DMS114 treated with DMSO at 0.1 percent for 48 hours (cell line): ENCODE measurements around the gene ADGRE3.

Source experiments
- DNase-seq: peaks from one replicate; lab custom pipeline; 2025; ENCODE audit not compliant: unreplicated experiment; lab: John Stamatoyannopoulos, UW

Gene ADGRE3

GRCh38 chr19:14674764-14675163, at the start of gene ADGRE3:
ADGRE3 (minus strand) TSS chr19:14674844; CDS start chr19:14674770, 74 bp downstream.
- no peak for DNase-seq

- DNase-seq, result no peak
Observed at GRCh38 chr19:14722127-14722526, 47.5 kb upstream of the ADGRE3 start.

GRCh38 chr19:14719162-14719561, 44.5 kb upstream of the ADGRE3 start:
- no peak for DNase-seq

- DNase-seq, result no peak
Observed at GRCh38 chr19:14718522-14719116, 44.0 kb upstream of the ADGRE3 start.

GRCh38 chr19:14715841-14716240, 41.2 kb upstream of the ADGRE3 start:
- no peak for DNase-seq

- no peak for DNase-seq
Observed at GRCh38 chr19:14704450-14704849, 29.8 kb upstream of the ADGRE3 start.

GRCh38 chr19:14703833-14704232, 29.2 kb upstream of the ADGRE3 start:
- DNase-seq, result no peak

GRCh38 chr19:14700711-14701375, 26.2 kb upstream of the ADGRE3 start:
- DNase-seq, result no peak

GRCh38 chr19:14699641-14700040, 25.0 kb upstream of the ADGRE3 start:
- no peak for DNase-seq

- DNase-seq, result no peak
Observed at GRCh38 chr19:14695471-14695870, 20.8 kb upstream of the ADGRE3 start.

- DNase-seq, result no peak
Observed at GRCh38 chr19:14694641-14695266, 20.1 kb upstream of the ADGRE3 start.

- peak; percentile 73 for DNase-seq
Observed at GRCh38 chr19:14689598-14690503, 15.2 kb upstream of the ADGRE3 start, which contains the start of gene ZNF333. ZNF333 (plus strand) TSS chr19:14690048; CDS start chr19:14693492, 3,444 bp downstream.

- peak; percentile 25 for DNase-seq
Observed at GRCh38 chr19:14686411-14686810, 11.8 kb upstream of the ADGRE3 start.

- no peak for DNase-seq
Observed at GRCh38 chr19:14683439-14683838, 8.8 kb upstream of the ADGRE3 start.

GRCh38 chr19:14682084-14682483, 7.4 kb upstream of the ADGRE3 start:
- no peak for DNase-seq

GRCh38 chr19:14678199-14678598, 3.6 kb upstream of the ADGRE3 start:
- DNase-seq, result no peak

GRCh38 chr19:14677464-14677863, 2.8 kb upstream of the ADGRE3 start:
- DNase-seq, result no peak

GRCh38 chr19:14676762-14677161, 2.1 kb upstream of the ADGRE3 start:
- DNase-seq, result no peak

- DNase-seq, result no peak
Observed at GRCh38 chr19:14673088-14673487, 1.6 kb downstream of the ADGRE3 start.

- no peak for DNase-seq
Observed at GRCh38 chr19:14672188-14672872, 2.3 kb downstream of the ADGRE3 start.

- DNase-seq, result no peak
Observed at GRCh38 chr19:14670408-14670807, 4.2 kb downstream of the ADGRE3 start.
